HCT116 (cell line): ENCODE measurements around the gene CYP3A7.

Experiments used
- CTCF ChIP-seq, 3 experiments: fragments of 200-600 bp in 1 of 3; sonication (generic) in 1 of 3; IDR thresholded peaks in 2 of 3; conservative IDR thresholded peaks in 1 of 3; 2 replicates each; pipeline ENCODE4 v1.5.1; 2012 to 2017; ENCODE audit warnings: low read depth in 2 of 3, low read length in 2 of 3, antibody characterized with exemption in 1 of 3, borderline replicate concordance in 1 of 3, control low read depth in 1 of 3, mild to moderate bottlenecking in 1 of 3, mixed read lengths in 1 of 3, mixed run types in 1 of 3, moderate library complexity in 1 of 3; ENCODE audit not compliant: insufficient read depth in 1 of 3
- EGR1 ChIP-seq: IDR thresholded peaks from 2 replicates; pipeline ENCODE4 v1.6.1; 2012; ENCODE audit warnings: low read depth
- EZH2phosphoT487 ChIP-seq: fragments of 200-600 bp; IDR thresholded peaks from 2 replicates; pipeline ENCODE4 v1.6.1; 2018; ENCODE audit warnings: antibody characterized with exemption, borderline replicate concordance
- JUND ChIP-seq: IDR thresholded peaks from 2 replicates; pipeline ENCODE4 v1.6.1; 2012
- POLR2A ChIP-seq: IDR thresholded peaks from 2 replicates; pipeline ENCODE4 v1.7.0; 2011; ENCODE audit warnings: borderline replicate concordance; ENCODE audit not compliant: insufficient read depth, insufficient read length; ENCODE audit errors: extremely low read depth
- RAD21 ChIP-seq: IDR thresholded peaks from 2 replicates; pipeline ENCODE4 v1.6.1; 2012; ENCODE audit warnings: low read depth, mild to moderate bottlenecking
- YY1 ChIP-seq: IDR thresholded peaks from 2 replicates; pipeline ENCODE4 v1.6.1; 2011; ENCODE audit warnings: low read length, low read depth, moderate library complexity, mild to moderate bottlenecking; ENCODE audit not compliant: insufficient replicate concordance; ENCODE audit errors: extremely low read depth
- TF ChIP-seq, protein P1 (sequence below): IDR thresholded peaks from 2 replicates; pipeline ENCODE4 v1.6.1; 2012; ENCODE audit warnings: low read depth
- TF ChIP-seq, protein P2 (sequence below): IDR thresholded peaks from 2 replicates; pipeline ENCODE4 v1.6.1; 2012

GRCh38 chr7:99677648-99678045, 57.3 kb downstream of the CYP3A7 start:
- no peak for TF ChIP-seq CTCF (IDR thresholded peaks at IDR 0.05 in 2 of 3, conservative IDR thresholded peaks at IDR 0.05 in 1 of 3; ENCODE audit: borderline replicate concordance in 1 of 3, insufficient read depth in 1 of 3, low read depth in 2 of 3, low read length in 2 of 3)
- TF ChIP-seq YY1, result no peak
- TF ChIP-seq EZH2phosphoT487, result no peak
- TF ChIP-seq, protein P1, sequence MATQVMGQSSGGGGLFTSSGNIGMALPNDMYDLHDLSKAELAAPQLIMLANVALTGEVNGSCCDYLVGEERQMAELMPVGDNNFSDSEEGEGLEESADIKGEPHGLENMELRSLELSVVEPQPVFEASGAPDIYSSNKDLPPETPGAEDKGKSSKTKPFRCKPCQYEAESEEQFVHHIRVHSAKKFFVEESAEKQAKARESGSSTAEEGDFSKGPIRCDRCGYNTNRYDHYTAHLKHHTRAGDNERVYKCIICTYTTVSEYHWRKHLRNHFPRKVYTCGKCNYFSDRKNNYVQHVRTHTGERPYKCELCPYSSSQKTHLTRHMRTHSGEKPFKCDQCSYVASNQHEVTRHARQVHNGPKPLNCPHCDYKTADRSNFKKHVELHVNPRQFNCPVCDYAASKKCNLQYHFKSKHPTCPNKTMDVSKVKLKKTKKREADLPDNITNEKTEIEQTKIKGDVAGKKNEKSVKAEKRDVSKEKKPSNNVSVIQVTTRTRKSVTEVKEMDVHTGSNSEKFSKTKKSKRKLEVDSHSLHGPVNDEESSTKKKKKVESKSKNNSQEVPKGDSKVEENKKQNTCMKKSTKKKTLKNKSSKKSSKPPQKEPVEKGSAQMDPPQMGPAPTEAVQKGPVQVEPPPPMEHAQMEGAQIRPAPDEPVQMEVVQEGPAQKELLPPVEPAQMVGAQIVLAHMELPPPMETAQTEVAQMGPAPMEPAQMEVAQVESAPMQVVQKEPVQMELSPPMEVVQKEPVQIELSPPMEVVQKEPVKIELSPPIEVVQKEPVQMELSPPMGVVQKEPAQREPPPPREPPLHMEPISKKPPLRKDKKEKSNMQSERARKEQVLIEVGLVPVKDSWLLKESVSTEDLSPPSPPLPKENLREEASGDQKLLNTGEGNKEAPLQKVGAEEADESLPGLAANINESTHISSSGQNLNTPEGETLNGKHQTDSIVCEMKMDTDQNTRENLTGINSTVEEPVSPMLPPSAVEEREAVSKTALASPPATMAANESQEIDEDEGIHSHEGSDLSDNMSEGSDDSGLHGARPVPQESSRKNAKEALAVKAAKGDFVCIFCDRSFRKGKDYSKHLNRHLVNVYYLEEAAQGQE, result no peak
- no peak for TF ChIP-seq JUND
- TF ChIP-seq, protein P2, sequence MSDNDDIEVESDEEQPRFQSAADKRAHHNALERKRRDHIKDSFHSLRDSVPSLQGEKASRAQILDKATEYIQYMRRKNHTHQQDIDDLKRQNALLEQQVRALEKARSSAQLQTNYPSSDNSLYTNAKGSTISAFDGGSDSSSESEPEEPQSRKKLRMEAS, result no peak
- TF ChIP-seq EGR1, result no peak
- TF ChIP-seq RAD21, result no peak
- TF ChIP-seq POLR2A, result no peak
